Measurements from ENCODE around the gene HSPE1.
"Not testable (repeated sequence)": the region's sequence is repeated elsewhere in the genome, so short reads cannot be mapped to it uniquely, and the experiment has no call there.

The HSPE1 gene

DNA sequence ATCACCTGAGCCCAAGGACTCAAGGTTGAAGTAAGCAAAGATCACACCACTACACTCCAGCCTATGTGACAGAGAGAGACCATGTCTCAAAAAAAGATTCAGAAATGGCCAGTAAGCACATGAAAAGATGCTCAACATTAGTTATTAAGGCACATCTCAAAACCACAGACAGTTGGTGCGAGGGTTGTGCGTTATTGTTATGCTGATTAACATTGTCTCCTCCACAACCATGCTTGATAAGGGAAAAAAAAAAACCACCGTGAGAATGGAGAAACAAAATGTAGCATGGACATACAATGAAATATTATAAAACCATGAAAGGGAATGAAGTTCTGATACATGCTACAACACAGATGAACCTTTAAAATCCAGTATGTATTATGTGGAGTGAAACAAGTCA lies 43.0 kb downstream of the HSPE1 start:
- TF ChIP-seq, protein P1, sequence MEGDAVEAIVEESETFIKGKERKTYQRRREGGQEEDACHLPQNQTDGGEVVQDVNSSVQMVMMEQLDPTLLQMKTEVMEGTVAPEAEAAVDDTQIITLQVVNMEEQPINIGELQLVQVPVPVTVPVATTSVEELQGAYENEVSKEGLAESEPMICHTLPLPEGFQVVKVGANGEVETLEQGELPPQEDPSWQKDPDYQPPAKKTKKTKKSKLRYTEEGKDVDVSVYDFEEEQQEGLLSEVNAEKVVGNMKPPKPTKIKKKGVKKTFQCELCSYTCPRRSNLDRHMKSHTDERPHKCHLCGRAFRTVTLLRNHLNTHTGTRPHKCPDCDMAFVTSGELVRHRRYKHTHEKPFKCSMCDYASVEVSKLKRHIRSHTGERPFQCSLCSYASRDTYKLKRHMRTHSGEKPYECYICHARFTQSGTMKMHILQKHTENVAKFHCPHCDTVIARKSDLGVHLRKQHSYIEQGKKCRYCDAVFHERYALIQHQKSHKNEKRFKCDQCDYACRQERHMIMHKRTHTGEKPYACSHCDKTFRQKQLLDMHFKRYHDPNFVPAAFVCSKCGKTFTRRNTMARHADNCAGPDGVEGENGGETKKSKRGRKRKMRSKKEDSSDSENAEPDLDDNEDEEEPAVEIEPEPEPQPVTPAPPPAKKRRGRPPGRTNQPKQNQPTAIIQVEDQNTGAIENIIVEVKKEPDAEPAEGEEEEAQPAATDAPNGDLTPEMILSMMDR (IDR thresholded peaks at IDR 0.05; ENCODE audit: low read depth, low read length), result no peak
- DNase-seq (ENCODE audit: extremely low read depth, low read depth), result no peak

GRCh38 chr2:197547163-197547900 lies 47.2 kb downstream of the HSPE1 start:
- DNase-seq (ENCODE audit: extremely low read depth, low read depth), result no peak
- TF ChIP-seq, protein P1 (IDR thresholded peaks at IDR 0.05; ENCODE audit: low read depth, low read length), result no peak

- TF ChIP-seq, protein P1 (IDR thresholded peaks at IDR 0.05; ENCODE audit: low read depth, low read length), result no peak
Measured at GRCh38 chr2:197548582-197548981, 48.4 kb downstream of the HSPE1 start.

GRCh38 chr2:197551260-197551659 lies 51.1 kb downstream of the HSPE1 start:
- not testable (repeated sequence) for DNase-seq (ENCODE audit: extremely low read depth, low read depth)

More at GRCh38 chr2:197548582-197548981, 48.4 kb downstream of the HSPE1 start:
- DNase-seq (ENCODE audit: extremely low read depth, low read depth), result no peak

Measured in AG09319 (cell line).